Hematopoietic multipotent progenitor cell treated with erythropoietin and hydrocortisone succinate and interleukin-3 and kit ligand, for 17 days (in vitro differentiated cells): ENCODE results near the gene FZD7.

Experiments
- DNase-seq: peaks from one replicate; pipeline ENCODE4 v3.0.0-alpha.2; 2015; ENCODE audit warnings: low spot score

Gene FZD7

DNA sequence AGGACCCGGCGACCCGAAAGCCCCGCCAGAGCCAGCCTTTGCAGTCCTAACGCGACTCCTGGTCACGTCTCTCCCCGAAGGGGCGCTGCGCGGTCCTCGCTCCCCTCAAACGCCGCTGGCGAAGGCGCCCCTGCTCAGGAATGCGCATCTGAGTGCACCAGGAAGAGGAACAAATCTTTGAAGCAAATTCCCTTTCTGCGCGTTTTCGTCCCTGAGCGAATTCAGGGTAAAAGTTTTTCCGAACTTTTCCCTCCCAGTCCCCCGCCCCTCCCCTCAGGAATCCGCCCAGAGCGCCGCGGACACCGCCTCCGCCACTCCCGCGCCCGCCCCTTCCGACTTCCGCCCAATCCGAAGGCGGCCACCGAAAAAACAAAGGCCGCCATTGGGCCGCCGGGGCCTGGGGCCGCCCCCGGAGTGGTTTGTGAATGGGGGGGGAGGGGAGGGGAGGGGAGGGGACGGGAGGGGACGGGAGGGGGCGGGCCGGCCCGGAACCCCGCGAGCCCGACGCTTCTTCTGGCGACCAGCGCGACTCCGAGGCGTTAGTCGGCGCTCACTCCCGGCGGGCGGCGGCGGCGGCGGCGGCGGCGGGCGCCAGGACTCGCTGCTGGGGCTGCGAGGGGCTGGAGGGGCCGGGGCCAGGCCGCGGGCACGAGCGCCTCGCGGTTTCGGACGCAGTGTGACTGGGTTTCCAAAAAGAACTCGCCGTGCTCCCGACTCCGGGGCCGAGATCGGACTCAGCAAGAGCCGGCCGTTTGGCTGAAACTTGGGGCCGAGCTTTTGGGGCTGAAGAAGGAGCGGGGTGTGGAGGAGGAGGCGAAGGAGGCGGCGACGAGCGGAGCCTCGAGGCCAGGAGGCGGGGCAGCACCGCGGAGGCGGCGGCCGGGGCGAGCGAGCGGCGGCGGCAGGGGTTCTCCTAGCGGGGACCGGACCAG lies at the start of gene FZD7:
Gene FZD7, plus strand, starts transcription at position 539 of the 932 bp plus-strand sequence. CDS start 793 bp downstream, outside the sequence.
- DNase-seq = peak; percentile 74

DNA sequence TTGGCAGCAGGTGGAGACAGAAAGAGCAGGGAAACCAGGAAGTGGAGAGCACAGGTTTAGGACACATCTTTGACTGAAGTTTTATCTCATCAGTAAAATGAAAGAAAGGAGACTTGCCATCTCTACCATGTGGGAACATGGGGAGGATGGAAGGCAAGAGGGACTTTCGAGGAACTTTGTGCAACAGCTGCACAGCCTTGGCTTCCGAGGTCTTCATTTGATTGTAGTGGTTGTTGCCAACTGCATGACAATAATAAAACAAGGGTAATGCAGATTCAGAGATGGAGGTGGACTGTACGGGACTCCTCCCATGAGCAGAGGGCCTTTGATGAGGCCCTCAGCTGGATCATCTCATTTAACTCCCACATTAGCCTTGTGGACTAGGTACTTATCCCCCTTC lies 49.3 kb upstream of the FZD7 start:
- no peak for DNase-seq

DNA sequence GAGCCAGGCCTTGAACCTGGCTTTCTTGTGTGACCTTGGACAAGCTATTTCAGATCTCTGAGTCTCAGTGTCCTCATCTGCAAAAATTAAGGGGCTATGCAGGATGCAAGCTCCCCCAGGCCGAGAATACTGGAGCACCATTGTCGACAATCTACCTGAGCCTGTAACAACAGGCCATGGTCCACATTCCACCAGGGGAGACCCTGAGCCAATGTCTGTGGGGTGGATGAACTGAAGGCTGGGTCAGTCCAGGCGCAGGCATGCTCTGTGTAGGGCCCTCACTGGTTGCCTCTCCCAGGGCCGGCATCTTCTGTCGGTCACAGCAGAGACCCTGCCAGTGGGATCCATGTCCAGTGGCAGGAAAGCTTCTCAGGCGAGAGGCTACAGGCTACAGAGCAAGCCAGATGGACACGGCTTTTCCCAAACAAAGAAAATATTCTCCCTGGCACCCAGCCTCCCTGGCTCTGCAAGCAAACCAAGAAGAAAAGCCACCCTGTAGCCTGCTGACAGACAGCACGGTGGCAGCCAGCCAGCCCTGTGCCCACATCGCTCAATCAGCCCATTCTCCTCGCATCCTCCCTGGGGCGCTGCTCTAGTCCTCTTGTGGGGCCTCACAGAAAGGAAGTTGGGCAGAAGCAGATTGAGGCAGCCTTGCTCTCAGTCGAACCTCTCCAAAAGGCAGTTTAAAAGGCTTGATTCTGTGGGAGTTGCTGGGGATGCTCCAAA lies 48.7 kb upstream of the FZD7 start:
- no peak for DNase-seq

DNA sequence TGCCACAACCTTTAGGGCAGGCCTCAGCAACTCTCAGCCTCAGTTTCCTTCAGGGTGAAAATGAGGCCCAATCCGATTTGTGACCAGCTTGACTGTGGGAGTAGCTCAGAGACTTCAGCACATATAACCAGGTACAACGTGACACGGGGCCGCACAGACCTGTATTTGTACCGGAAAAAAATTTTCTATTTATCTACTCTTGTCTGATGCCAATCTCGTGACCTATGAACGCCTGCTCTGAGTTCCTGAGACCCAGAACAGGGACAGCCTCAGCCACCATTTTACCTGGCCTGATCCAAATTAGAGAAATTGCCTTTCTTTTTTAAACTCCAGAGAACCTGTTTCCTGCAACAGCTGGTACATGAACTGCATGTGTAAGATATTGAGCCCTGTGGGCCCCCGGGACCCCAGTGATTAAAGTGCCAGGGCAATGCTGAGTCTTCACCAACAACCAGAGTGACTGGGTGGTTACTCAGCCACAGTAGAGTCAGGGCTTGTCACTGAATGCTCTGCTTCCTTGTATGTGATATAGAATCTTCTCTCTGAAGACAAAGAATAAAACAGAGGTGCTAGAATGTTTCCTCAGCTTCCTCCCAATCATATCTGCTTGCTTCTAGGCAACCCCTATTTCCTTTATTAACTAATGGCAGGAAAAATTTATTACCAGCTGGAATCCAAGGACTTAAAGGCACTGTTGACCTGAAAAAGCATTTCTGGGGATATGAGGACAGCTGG lies 47.8 kb upstream of the FZD7 start:
- DNase-seq = no peak

DNA sequence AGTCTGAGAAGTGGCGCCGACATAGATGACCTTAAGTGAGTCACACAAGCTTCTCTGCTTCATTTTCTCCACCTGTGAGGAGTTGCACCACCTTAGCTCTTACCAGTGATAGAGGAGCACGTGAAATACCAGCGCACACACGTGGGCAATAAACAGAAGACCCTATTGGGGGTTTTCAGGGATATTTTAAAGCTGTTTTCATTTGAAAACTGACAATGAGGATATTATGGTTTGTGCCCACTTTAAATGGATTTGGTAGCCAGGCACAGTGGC lies 47.3 kb upstream of the FZD7 start:
- DNase-seq = no peak

DNA sequence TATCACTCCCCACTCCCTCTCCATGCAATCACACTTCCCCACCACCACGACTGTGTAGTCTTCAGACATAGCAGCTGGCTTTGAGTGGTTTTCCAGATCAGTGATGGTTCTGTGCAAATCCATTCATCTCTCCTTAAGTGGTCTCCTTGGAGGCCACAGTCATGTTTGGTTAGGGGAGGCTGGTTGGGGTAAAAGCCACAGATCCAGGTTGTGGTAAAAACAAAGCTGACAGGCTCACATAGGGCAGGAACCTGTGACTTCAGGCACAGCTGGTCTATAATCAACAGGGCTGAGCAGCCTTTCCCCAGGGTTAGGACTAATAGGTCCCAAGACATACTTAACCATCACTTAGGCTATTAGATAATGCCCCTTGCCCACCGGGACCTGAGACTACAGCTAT lies 46.2 kb upstream of the FZD7 start:
- no peak for DNase-seq

DNA sequence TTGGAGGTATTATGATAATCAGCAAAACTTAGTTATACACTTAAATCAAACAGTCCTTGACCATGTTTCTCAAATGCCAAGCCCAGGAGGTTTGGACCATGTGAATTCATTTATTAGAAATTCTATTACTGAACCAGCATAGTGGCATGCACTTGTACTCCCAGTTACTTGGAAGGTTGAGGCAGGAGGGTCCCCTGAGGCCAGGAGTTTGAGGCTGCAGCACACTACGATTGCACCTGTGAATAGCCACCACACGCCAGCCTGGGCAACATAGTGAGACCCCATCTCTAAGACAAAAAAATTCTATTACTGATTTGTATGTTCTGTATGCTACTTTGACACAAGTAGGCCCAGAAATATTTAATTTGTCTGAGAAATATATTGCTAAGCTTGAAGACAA lies 43.6 kb upstream of the FZD7 start:
- no peak for DNase-seq

DNA sequence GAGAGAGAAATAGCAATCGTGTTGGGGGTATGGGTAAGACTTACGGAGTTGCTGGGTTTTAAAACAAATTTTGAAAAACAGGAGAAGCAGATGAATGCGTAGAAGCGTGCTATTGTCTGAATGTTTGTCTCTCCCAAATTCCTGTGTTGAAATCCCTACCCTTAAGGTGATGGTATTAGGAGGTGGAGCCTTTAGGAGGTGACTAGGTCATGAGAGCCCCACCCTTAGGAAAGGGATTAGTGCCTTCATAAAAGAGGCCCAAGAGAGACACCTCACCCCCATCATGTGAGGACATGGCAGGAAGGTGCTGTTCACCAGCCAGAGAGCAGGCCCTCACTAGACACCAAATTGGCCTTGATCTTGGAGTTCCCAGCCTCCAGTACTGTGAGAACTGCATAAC lies 40.7 kb upstream of the FZD7 start:
- no peak for DNase-seq

DNA sequence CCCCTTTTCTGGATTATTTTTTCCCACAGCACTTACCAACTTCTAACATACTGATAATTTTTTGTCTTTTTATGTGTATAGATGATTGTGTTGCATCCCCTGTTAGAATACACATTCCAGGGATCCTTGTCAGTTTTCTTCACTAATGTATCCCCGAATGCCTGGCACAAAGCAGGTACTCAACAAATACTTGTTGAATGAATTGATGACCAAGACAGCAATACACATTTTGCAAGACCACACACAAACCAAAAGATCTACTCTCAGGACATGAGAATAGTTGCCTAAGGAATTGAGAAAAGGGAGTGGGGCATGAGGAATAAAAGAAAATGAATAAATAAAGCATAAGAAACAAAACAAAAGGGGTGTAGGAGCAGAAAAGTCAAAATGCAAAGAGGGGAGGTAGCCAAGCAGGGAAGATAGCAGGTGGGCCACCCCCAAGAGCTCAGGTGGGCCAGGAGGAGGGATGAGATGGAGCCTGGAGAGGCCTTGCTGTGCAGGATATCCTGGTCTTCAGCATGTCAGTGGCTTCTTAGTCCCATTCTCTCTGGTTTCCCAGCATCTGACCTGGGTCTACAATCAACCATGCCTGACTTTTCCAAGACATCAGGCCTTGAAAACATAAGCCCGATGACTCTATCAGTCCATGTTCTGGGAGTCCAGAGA lies 38.5 kb upstream of the FZD7 start:
- DNase-seq = no peak

DNA sequence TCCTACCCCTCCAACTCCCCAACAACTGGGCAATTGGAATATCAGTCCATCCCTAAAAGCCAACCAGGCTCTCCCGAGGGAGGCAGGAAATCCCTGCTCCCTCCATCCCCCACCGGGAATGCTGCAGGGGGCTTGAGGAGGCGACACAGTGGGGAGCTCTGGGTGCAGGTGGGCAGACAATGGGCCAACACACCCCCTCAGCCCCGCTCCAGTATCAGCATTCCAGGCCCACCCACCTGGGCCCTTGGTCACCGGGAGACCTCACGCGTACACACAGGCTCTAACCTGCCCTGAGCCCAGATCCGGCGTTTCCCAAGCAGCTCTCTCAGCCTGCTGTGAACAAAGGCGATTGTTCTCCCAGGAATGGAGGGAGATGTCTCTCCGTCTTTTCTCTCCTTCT lies 37.6 kb upstream of the FZD7 start:
- no peak for DNase-seq

DNA sequence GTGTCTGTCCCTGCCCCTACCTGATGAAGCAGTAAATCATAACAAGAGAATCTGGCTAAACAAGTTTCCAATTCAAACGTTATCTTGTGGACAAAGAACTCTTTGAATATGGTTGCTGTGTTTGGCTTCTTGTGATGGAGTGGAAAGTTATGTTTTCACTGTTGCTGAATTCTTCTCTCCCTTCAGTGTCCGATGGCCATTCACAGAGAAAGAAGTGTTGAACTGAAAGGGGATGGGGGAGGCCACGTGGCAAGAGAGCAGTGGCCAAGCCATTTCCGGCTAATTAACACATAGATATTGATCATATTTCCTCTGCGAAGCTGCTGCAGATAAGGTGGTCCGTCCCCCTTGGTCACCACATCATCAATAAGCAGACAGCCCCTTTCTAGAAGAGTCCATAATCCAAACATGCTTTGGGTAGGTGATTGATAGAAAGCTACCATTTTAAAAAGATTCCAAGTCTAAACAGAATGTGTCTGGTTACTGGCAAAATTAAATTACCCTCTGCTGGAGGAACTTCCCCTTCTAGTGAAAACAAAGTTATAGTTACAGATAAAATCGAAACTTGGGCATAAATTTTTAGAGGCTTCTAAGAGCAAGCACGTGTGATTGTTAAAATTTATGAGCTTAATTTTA lies 36.9 kb upstream of the FZD7 start:
- DNase-seq = no peak

DNA sequence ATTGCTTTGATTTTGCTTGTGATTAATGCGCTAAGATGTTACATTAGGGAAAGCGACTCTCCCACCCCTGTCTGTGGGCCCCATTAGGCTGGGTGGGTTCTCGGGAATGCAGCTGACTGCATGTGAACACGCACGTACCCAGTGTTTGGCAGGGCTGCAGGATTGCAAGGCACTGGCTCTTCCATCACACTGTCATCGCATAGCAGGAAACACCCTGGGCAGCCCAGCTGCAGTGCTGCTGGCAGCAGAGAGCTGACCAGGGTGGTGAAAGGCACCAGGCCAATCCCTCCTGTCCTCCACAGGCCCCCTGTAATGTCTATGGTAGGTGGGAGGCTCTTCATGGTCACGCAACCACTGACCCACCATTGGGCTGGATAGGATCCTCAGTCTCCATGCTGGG lies 34.4 kb upstream of the FZD7 start:
- DNase-seq = no peak

DNA sequence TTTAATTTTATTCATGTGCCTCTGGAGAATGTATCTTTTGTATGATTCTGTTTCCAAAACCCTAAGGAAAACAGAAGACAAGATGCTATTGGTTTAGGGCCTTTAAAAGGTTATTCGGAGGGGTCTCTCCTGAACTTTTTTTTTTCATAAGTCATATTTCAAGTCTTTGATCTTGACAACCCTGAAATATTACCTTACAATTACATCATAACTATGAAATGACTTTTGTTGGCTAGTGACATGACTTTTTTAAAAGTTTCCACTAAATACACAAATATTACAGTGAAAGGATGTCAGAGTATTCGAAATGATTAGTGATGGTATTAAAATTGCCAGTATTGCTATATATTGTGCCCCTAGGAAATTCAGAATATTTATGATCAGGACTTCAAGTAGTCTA lies 31.8 kb upstream of the FZD7 start:
- no peak for DNase-seq

DNA sequence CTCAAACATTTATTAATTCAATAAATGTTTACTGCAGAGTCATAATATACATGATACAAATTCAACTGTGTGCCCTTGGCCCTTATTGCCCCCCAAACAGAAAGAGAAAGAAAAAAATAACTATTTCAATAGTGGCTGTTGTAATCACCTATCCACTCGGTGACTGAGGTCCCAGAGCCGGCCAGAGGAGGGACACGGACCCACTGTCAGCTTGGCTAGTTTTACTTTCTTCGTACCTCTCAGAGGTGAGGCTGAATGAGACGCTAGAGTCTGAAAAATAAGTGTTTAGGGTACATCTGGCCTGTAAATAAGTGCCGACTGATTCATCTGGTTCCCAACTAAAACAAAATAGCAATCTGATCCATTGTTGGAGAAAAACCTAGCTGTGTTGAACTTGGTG lies 31.3 kb upstream of the FZD7 start:
- DNase-seq = no peak

DNA sequence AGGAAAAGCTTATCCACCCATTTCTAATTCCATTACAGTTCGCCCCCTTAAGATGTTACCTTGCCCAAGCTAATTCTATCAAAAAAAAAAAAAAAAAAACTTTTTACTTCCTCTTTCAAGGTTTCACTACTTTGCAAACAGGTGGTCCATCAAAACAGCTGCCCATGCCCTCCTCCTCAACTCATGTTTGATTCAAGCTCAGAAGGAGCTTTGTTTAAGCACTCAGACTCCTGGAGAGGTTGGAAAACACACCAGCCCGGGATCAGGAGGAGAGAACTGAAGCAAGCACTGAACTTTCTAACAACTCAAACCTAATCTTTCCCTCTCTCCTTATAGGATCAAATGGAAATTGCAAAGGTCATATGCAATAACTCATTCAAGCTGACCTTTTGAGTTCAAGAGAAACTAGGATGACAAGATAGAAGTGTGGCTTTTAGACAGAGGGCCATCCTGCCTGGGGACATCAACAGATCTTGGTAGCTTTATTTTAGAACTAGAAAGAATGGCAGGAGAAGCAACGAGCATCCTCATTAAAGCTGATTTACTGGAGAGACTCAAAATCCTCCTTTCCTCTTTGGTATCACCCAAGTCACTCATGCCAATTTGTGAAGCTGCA lies 28.3 kb upstream of the FZD7 start:
- no peak for DNase-seq

DNA sequence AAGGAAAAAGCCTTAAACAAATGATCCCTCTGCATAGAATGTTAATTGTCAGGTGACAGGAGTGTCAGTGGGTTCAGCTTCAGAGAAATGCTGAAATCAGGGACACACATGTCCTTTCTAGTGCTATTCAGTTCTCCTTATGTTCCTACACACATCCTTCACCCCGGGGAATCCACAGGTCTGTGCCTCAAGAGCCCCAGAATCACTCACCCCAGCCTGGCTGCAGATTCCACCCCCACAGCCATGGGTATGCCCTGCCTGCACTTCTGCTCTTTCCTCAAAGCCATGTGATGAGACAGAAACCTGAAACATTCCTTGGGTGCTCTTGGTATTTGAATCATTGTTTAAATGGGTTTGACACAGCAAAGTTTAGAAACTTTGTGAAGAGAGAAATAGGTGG lies 27.4 kb upstream of the FZD7 start:
- DNase-seq = no peak

DNA sequence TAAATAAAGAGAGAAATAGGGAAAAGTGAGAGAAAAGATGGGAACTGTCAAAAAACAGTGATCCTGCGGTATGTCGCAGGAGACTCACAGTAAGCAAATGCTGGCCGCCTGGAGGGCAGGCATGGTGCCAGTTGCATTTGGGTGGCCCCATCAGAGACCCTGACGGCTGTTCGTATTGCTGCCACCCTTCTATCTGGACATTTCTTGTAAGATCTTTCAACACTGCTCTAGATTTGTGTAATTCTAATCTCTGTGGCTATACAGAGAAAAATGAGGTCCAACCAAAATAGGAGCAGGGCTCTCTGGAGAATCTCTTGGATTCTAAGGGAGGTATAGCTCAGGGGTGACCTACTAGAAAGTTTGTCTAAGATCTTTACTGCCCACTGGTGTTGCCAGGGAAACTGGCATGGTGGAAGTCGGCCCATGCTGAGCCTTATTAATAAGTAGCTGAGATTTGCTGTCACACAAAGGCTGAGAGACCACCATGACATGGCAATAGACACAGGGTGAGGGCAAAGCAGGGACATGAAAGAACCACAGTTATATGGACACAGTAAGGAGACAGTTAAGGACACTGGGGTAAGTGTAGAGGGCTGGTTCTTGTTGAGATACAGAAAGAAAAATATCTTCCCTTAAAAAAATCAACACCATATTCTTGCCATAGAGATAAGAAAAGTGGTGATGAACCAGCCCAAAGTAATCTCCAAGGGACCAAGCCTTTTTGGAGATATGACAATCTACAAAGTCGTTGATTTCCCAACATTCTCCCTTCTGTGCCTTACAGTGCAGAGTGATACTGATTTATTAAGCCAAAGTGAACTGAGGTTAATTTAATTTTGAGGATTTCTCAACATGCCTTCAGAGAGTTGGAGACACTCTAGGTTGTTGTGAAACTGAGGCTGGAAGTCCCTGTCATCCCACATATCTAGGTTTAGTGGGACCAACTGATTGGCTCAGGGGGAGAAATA lies 26.4 kb upstream of the FZD7 start:
- no peak for DNase-seq

DNA sequence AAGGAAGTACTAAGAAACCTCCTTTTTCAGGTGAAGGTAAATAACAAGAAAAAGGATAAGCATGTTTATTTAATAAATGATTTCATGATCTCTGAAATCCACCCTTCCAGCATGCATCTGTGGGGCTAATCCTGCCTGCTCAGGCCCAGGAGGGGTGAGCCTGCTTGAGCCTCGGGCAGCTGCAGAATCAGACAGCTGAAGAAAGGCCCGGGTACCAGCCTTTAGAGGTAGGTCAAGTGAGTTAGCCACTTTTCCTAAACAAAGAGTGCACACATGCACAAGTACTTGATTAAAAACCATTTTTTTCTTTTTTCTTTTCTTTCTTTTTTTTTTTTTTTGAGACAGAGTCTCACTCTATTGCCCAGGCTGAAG lies 25.7 kb upstream of the FZD7 start:
- DNase-seq = no peak

DNA sequence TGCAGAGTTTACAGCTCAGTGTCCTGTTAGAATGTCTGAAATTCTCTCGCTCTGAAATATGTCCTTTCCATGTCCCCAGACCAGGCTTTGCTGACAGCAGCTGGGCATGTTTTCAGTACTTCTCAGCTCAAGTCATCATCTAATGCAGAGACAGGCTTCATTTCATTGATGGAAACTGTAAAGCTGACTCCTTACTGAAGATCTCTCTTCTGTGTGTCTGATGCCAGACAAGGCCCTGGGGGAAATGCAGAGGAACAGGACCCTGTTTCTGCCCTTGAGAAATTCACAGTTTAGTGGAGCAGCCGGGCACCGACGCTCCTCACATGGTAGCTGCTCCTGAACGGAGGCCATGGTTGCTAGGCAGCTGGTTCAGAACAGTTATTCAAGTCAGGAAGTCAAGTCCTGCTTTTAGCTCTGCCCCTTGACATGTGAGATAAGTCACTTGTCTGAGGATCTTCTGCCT lies 24.6 kb upstream of the FZD7 start:
- no peak for DNase-seq

DNA sequence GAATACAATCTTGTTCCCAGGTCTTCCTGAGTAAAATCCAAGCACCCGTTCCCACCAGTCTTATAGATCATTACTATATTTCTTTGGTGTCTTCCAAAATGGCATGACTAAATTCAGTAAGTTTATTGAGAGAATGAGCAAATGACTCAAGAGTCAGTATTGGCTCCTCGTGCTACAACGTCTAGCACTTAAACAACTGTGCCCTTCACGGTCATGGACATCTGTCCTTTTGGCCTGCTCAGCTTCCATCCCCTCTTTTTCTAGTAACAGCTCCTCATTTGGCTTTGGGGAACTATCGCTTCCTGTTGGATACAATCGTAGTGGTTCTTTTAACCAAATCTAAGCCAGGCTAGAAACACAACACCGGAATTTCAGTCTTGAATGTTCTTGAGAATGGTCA lies 24.1 kb upstream of the FZD7 start:
- no peak for DNase-seq
